Smooth muscle cell (in vitro differentiated cells): ENCODE measurements around the gene TRA2A. TPM values are rescaled to one million over a fixed set of nuclear protein-coding genes. Genes with fewer than 3 reads are reported as not detected.

Source experiments
- DNase-seq: peaks from one replicate; lab custom pipeline; 2025; ENCODE audit not compliant: unreplicated experiment; lab: John Stamatoyannopoulos, UW
- H2AFZ ChIP-seq: fragments of 200-600 bp; sonication (generic); 2 replicates; pipeline ENCODE4 v1.6.0; 2016; ENCODE audit warnings: antibody characterized with exemption, low read depth, mild to moderate bottlenecking
- H3F3A ChIP-seq: fragments of 200-600 bp; sonication (generic); 2 replicates; pipeline ENCODE4 v1.6.0; 2017; ENCODE audit warnings: antibody characterized with exemption, low read depth
- H3K27ac ChIP-seq: fragments of 200-600 bp; sonication (generic); 2 replicates; pipeline ENCODE4 v1.5.1; 2016; ENCODE audit warnings: low read depth, mild to moderate bottlenecking
- H3K27me3 ChIP-seq: fragments of 200-600 bp; sonication (generic); 2 replicates; pipeline ENCODE4 v1.6.1; 2016; ENCODE audit warnings: low read depth, mild to moderate bottlenecking
- H3K36me3 ChIP-seq: fragments of 200-600 bp; sonication (generic); 2 replicates; pipeline ENCODE4 v1.5.1; 2016; ENCODE audit warnings: low read depth
- H3K4me1 ChIP-seq: fragments of 200-600 bp; sonication (generic); 2 replicates; pipeline ENCODE4 v1.5.1; 2016; ENCODE audit warnings: low read depth
- H3K4me2 ChIP-seq: fragments of 200-600 bp; sonication (generic); 2 replicates; pipeline ENCODE4 v1.6.0; 2016; ENCODE audit warnings: mild to moderate bottlenecking
- H3K4me3 ChIP-seq: fragments of 200-600 bp; sonication (generic); 2 replicates; pipeline ENCODE4 v1.5.1; 2016; ENCODE audit warnings: mild to moderate bottlenecking
- H3K79me2 ChIP-seq: fragments of 200-600 bp; sonication (generic); 2 replicates; pipeline ENCODE4 v1.6.0; 2016; ENCODE audit warnings: low read depth, mild to moderate bottlenecking
- H3K9ac ChIP-seq: fragments of 200-600 bp; sonication (generic); 2 replicates; pipeline ENCODE4 v1.6.0; 2016; ENCODE audit warnings: low read depth
- H3K9me3 ChIP-seq: fragments of 200-600 bp; sonication (generic); replicated peaks from 2 replicates; pipeline ENCODE4 v1.5.1; 2016; ENCODE audit warnings: low read depth
- H4K20me1 ChIP-seq: fragments of 200-600 bp; sonication (generic); 2 replicates; pipeline ENCODE4 v1.6.0; 2016; ENCODE audit warnings: low read depth
- CTCF ChIP-seq: fragments of 200-600 bp; sonication (generic); IDR thresholded peaks from 2 replicates; pipeline ENCODE4 v1.5.1; 2017; ENCODE audit warnings: borderline replicate concordance, mild to moderate bottlenecking, antibody characterized with exemption; ENCODE audit not compliant: insufficient read depth, poor library complexity, severe bottlenecking
- WGBS: methylation state at CpG from one replicate; pipeline ENCODE4 v1.1.7; 2016; ENCODE audit warnings: low lambda C conversion rate; 5-methylcytosine and 5-hydroxymethylcytosine counted together
- polyA plus RNA-seq: library from polyadenylated mRNA; unstranded; fragments of >200 nt; fragmentation: Nextera tagmentation; extraction: Ambion mirVana; gene quantifications from 2 replicates; pipeline ENCODE4 v1.2.1, GENCODE V29; 2016
- total RNA-seq: library from RNA; depleted of rRNA; stranded (reverse); fragments of >200 nt; gene quantifications from 2 replicates; pipeline ENCODE4 v1.2.3, GENCODE V29; 2014

Gene TRA2A
- total and polyA plus RNA-seq, 2 experiments from 2014 or later, result 43.0 to 89.0 TPM

GRCh38 chr7:23469150-23469960 lies 62.4 kb downstream of the TRA2A start:
- no peaks in the 10 kb centered on the region for H3K9me3 ChIP-seq
- TF ChIP-seq CTCF, result no peak
- H3K4me2 ChIP-seq, result peak overlapping the region; percentile 94
- peak overlapping the region; percentile 87 for H3K27ac ChIP-seq
- peak overlapping the region; percentile 19 for H2AFZ ChIP-seq
- under 1% methylated on average over 50 of the region's 91 CpGs for WGBS
- H3K4me1 ChIP-seq, result peaks cover 44% of the 10 kb centered on the region
- H3K36me3 ChIP-seq, result no peaks in the 10 kb centered on the region
- H4K20me1 ChIP-seq, result peaks cover 30% of the 10 kb centered on the region
- peak overlapping the region; percentile 76 for H3K9ac ChIP-seq
- no peaks in the 10 kb centered on the region for H3K27me3 ChIP-seq
- H3F3A ChIP-seq, result peaks cover 10% of the 10 kb centered on the region
- peak; percentile 32 for DNase-seq
- H3K79me2 ChIP-seq, result peaks cover 54% of the 10 kb centered on the region
- H3K4me3 ChIP-seq, result peak overlapping the region; percentile 69

GRCh38 chr7:23468526-23469149 lies 63.1 kb downstream of the TRA2A start:
- Histone ChIP-seq H3K79me2 (peaks cover 61% of the 10 kb centered on the region), H3K4me2 (peak overlapping the region; percentile 94), H2AFZ (peak overlapping the region; percentile 71), H3K9ac (peak overlapping the region; percentile 76), H4K20me1 (peaks cover 37% of the 10 kb centered on the region), H3K36me3 (no peaks in the 10 kb centered on the region), H3K27ac (peak overlapping the region; percentile 87), H3K27me3 (no peaks in the 10 kb centered on the region), H3F3A (peaks cover 10% of the 10 kb centered on the region), H3K9me3 (no peaks in the 10 kb centered on the region), H3K4me1 (peaks cover 51% of the 10 kb centered on the region), H3K4me3 (peak overlapping the region; percentile 69)
- TF ChIP-seq CTCF, result no peak
- WGBS, result under 1% methylated on average over 46 of the region's 48 CpGs
- DNase-seq, result peak; percentile 36

- peaks cover 10% of the 10 kb centered on the region for H3F3A ChIP-seq
- H3K27ac ChIP-seq, result peak overlapping the region; percentile 87
- H3K27me3 ChIP-seq, result no peaks in the 10 kb centered on the region
- no peaks in the 10 kb centered on the region for H3K9me3 ChIP-seq
- H3K4me2 ChIP-seq, result peak overlapping the region; percentile 94
- peaks cover 44% of the 10 kb centered on the region for H4K20me1 ChIP-seq
- peak overlapping the region; percentile 69 for H3K4me3 ChIP-seq
- peak overlapping the region; percentile 71 for H2AFZ ChIP-seq
- peak; percentile 44 for DNase-seq
- H3K36me3 ChIP-seq, result no peaks in the 10 kb centered on the region
- peaks cover 51% of the 10 kb centered on the region for H3K4me1 ChIP-seq
- H3K79me2 ChIP-seq, result peaks cover 67% of the 10 kb centered on the region
- no peak for TF ChIP-seq CTCF
- WGBS, result 0% methylated on average over 29 of the region's 32 CpGs
- H3K9ac ChIP-seq, result peak overlapping the region; percentile 76
Observed at GRCh38 chr7:23467806-23468525, 63.8 kb downstream of the TRA2A start.
